ENCODE results near the gene SPTLC1. TPM values are rescaled to one million over a fixed set of nuclear protein-coding genes. Genes with fewer than 3 reads are reported as not detected.
"Not testable (repeated sequence)": the region's sequence is repeated elsewhere in the genome, so short reads cannot be mapped to it uniquely, and the experiment has no call there.

The SPTLC1 gene
- total RNA-seq, 1 experiment from 2014 or later: 58.8 TPM

GRCh38 chr9:92160786-92161185 lies 45.6 kb upstream of the SPTLC1 start:
- ATAC-seq: no peak
- CTCF ChIA-PET: no interaction called here
- in situ Hi-C loops (cut with HindIII; ENCODE audit: low pct_unique_long_range_greater_than_20kb, low sequenced_read_pairs): no loop called here

GRCh38 chr9:92159058-92159457 lies 43.8 kb upstream of the SPTLC1 start:
- in situ Hi-C loops (cut with HindIII; ENCODE audit: low pct_unique_long_range_greater_than_20kb, low sequenced_read_pairs): no loop called here
- intact Hi-C loops (cut with micrococcal nuclease; ENCODE audit: unreplicated experiment): no loop called here
- Histone ChIP-seq H3K9me3 (ENCODE audit: control insufficient read depth, insufficient read depth, low read depth, low read length) (no peaks in the 10 kb centered on the region), H3K4me1 (ENCODE audit: control insufficient read depth, insufficient read depth, low read length) (no peaks in the 10 kb centered on the region), H3K27me3 (ENCODE audit: control insufficient read depth, insufficient read depth, low read length) (no peaks in the 10 kb centered on the region), H3K27ac (ENCODE audit: low read length) (no peak overlapping the region), H3K36me3 (ENCODE audit: control insufficient read depth, insufficient read depth, low read length) (no peaks in the 10 kb centered on the region), H3K4me3 (ENCODE audit: low read depth in 2 of 2, low read length in 2 of 2) (no peak overlapping the region)
- TF ChIP-seq TCF7L2 (IDR thresholded peaks at IDR 0.05; ENCODE audit: low read depth, low read length): no peak
- ChIA-PET CTCF (no interaction called here), POLR2A (no interaction called here)
- no peak for ATAC-seq
- DNase-seq (ENCODE audit: low read depth, low spot score): no peak
- no TSS peak for BruUV-seq (replicated peaks)

More at GRCh38 chr9:92160786-92161185, 45.6 kb upstream of the SPTLC1 start:
- no peaks in the 10 kb centered on the region for H3K27me3 ChIP-seq (ENCODE audit: control insufficient read depth, insufficient read depth, low read length)
- peaks cover 2% of the 10 kb centered on the region; the same call in 1 of the 2 replicates for H3K9me3 ChIP-seq (ENCODE audit: control insufficient read depth, insufficient read depth, low read depth, low read length)
- no peak overlapping the region for H3K27ac ChIP-seq (ENCODE audit: low read length)
- POLR2A ChIA-PET: no interaction called here
- H3K36me3 ChIP-seq (ENCODE audit: control insufficient read depth, insufficient read depth, low read length): no peaks in the 10 kb centered on the region
- intact Hi-C loops (cut with micrococcal nuclease; ENCODE audit: unreplicated experiment): no loop called here
- BruUV-seq (replicated peaks): no TSS peak
- no peaks in the 10 kb centered on the region for H3K4me1 ChIP-seq (ENCODE audit: control insufficient read depth, insufficient read depth, low read length)
- TF ChIP-seq POLR2AphosphoS5 (IDR thresholded peaks at IDR 0.05; ENCODE audit: low read depth, low read length) (no peak), TCF7L2 (IDR thresholded peaks at IDR 0.05; ENCODE audit: low read depth, low read length) (no peak), SIN3A (IDR thresholded peaks at IDR 0.05; ENCODE audit: borderline replicate concordance, insufficient read depth, low read depth, low read length) (no peak), CTCF (IDR thresholded peaks at IDR 0.05) (no peak)
- TF ChIP-seq, protein P1, sequence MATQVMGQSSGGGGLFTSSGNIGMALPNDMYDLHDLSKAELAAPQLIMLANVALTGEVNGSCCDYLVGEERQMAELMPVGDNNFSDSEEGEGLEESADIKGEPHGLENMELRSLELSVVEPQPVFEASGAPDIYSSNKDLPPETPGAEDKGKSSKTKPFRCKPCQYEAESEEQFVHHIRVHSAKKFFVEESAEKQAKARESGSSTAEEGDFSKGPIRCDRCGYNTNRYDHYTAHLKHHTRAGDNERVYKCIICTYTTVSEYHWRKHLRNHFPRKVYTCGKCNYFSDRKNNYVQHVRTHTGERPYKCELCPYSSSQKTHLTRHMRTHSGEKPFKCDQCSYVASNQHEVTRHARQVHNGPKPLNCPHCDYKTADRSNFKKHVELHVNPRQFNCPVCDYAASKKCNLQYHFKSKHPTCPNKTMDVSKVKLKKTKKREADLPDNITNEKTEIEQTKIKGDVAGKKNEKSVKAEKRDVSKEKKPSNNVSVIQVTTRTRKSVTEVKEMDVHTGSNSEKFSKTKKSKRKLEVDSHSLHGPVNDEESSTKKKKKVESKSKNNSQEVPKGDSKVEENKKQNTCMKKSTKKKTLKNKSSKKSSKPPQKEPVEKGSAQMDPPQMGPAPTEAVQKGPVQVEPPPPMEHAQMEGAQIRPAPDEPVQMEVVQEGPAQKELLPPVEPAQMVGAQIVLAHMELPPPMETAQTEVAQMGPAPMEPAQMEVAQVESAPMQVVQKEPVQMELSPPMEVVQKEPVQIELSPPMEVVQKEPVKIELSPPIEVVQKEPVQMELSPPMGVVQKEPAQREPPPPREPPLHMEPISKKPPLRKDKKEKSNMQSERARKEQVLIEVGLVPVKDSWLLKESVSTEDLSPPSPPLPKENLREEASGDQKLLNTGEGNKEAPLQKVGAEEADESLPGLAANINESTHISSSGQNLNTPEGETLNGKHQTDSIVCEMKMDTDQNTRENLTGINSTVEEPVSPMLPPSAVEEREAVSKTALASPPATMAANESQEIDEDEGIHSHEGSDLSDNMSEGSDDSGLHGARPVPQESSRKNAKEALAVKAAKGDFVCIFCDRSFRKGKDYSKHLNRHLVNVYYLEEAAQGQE (IDR thresholded peaks at IDR 0.05; ENCODE audit: insufficient read depth in 1 of 2, low read depth in 2 of 2, low read length in 1 of 2): no peak
- DNase-seq (ENCODE audit: low read depth, low spot score): no peak
- H3K4me3 ChIP-seq (ENCODE audit: low read depth in 2 of 2, low read length in 2 of 2): no peak overlapping the region

DNA sequence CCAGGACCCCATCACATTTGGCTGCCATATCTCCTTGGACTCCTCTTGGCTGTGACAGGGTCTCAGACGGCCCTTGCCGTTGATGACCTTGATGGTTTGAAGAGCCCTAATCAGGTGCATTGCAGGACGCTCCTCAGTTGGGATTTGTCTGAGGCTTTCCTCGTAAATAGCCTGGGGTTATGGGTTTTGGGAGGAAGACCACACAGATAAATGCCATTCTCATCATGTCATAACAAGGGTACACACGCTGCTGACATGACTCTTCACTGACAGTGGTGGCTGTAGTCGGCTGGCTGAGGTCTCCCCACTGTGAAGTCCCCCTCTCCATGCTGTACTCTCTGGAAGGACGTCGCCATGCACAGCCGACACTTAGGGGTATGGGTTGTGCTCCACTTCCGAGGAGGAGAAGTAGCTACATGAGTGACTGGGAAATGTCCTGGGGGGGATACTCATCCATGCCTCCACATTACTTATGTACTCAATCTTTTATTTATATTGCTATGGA lies 42.9 kb upstream of the SPTLC1 start:
- DNase-seq (ENCODE audit: low read depth, low spot score) (no peak), ATAC-seq (no peak)
- BruUV-seq (replicated peaks): no TSS peak
- H3K4me3 ChIP-seq (ENCODE audit: low read depth in 2 of 2, low read length in 2 of 2): no peak overlapping the region
- intact Hi-C loops (cut with micrococcal nuclease; ENCODE audit: unreplicated experiment): no loop called here
- H3K27ac ChIP-seq (ENCODE audit: low read length): no peak overlapping the region
- H3K9me3 ChIP-seq (ENCODE audit: control insufficient read depth, insufficient read depth, low read depth, low read length): no peaks in the 10 kb centered on the region
- H3K36me3 ChIP-seq (ENCODE audit: control insufficient read depth, insufficient read depth, low read length): no peaks in the 10 kb centered on the region
- ChIA-PET CTCF (no interaction called here), POLR2A (no interaction called here)
- H3K4me1 ChIP-seq (ENCODE audit: control insufficient read depth, insufficient read depth, low read length): no peaks in the 10 kb centered on the region
- in situ Hi-C loops (cut with HindIII; ENCODE audit: low pct_unique_long_range_greater_than_20kb, low sequenced_read_pairs): no loop called here
- TF ChIP-seq, protein P1 (IDR thresholded peaks at IDR 0.05; ENCODE audit: insufficient read depth in 1 of 2, low read depth in 2 of 2, low read length in 1 of 2): no peak
- TF ChIP-seq POLR2AphosphoS5 (IDR thresholded peaks at IDR 0.05; ENCODE audit: low read depth, low read length) (no peak), CTCF (IDR thresholded peaks at IDR 0.05) (no peak), TCF7L2 (IDR thresholded peaks at IDR 0.05; ENCODE audit: low read depth, low read length) (no peak), SIN3A (IDR thresholded peaks at IDR 0.05; ENCODE audit: borderline replicate concordance, insufficient read depth, low read depth, low read length) (no peak)
- no peaks in the 10 kb centered on the region for H3K27me3 ChIP-seq (ENCODE audit: control insufficient read depth, insufficient read depth, low read length)

- H3K36me3 ChIP-seq (ENCODE audit: control insufficient read depth, insufficient read depth, low read length); in situ Hi-C loops (cut with HindIII; ENCODE audit: low pct_unique_long_range_greater_than_20kb, low sequenced_read_pairs); POLR2A ChIA-PET; H3K4me1 ChIP-seq (ENCODE audit: control insufficient read depth, insufficient read depth, low read length); intact Hi-C loops (cut with micrococcal nuclease; ENCODE audit: unreplicated experiment); DNase-seq (ENCODE audit: low read depth, low spot score); H3K27ac ChIP-seq (ENCODE audit: low read length); ATAC-seq; H3K9me3 ChIP-seq (ENCODE audit: control insufficient read depth, insufficient read depth, low read depth, low read length); BruUV-seq (replicated peaks); CTCF ChIA-PET; H3K27me3 ChIP-seq (ENCODE audit: control insufficient read depth, insufficient read depth, low read length); H3K4me3 ChIP-seq (ENCODE audit: low read depth in 2 of 2, low read length in 2 of 2): not testable (repeated sequence)
These were observed 40.5 kb upstream of the SPTLC1 start for GRCh38 chr9:92155736-92156135.

Data from Panc1 (cell line).